ENCODE measurements around the gene ZFPL1. TPM values are rescaled to one million over a fixed set of nuclear protein-coding genes. Genes with fewer than 3 reads are reported as not detected.

ZFPL1 gene
- total and polyA plus RNA-seq, 4 donors, result 12.3 to 19.2 (median 16.3) TPM

- no peak for DNase-seq (ENCODE audit: low spot score)
- 88% methylated on average over 9 of the region's 9 CpGs for WGBS
- Histone ChIP-seq H3K9me3 (ENCODE audit: control insufficient read depth in 4 of 4, low read length in 3 of 4) (no peaks in the 10 kb centered on the region), H3K4me3 (ENCODE audit: low read depth in 1 of 3, low read length in 3 of 3) (no peak overlapping the region), H3K9ac (ENCODE audit: low read depth in 1 of 2, low read length in 2 of 2) (no peak overlapping the region), H3K27ac (ENCODE audit: low read depth in 1 of 2, low read length in 2 of 2) (no peak overlapping the region), H3K36me3 (ENCODE audit: control insufficient read depth in 4 of 4, insufficient read depth in 3 of 4, low read depth in 1 of 4, low read length in 3 of 4) (no peaks in the 10 kb centered on the region), H3K4me1 (ENCODE audit: control insufficient read depth in 4 of 4, insufficient read depth in 4 of 4, low read length in 3 of 4) (peaks cover 0 to 4% (median 1%) of the 10 kb centered on the region in 4 donors), H3K27me3 (ENCODE audit: control insufficient read depth in 4 of 4, insufficient read depth in 4 of 4, low read length in 3 of 4) (no peaks in the 10 kb centered on the region)
- TF ChIP-seq ZBTB33 (IDR thresholded peaks at IDR 0.05) (no peak), GABPA (IDR thresholded peaks at IDR 0.05 in 1 of 2, conservative IDR thresholded peaks at IDR 0.05 in 1 of 2) (no peak), MAX (IDR thresholded peaks at IDR 0.05) (no peak), HNF4G (IDR thresholded peaks at IDR 0.05) (no peak), REST (IDR thresholded peaks at IDR 0.05) (no peak), YY1 (IDR thresholded peaks at IDR 0.05) (no peak), FOXA2 (IDR thresholded peaks at IDR 0.05) (no peak), ATF3 (IDR thresholded peaks at IDR 0.05) (no peak), JUND (IDR thresholded peaks at IDR 0.05) (no peak), FOXA1 (IDR thresholded peaks at IDR 0.05) (no peak), TAF1 (conservative IDR thresholded peaks at IDR 0.05) (no peak), RAD21 (IDR thresholded peaks at IDR 0.05) (no peak), SP1 (IDR thresholded peaks at IDR 0.05) (no peak)
These were observed 32.6 kb upstream of the ZFPL1 start for GRCh38 chr11:65051398-65051858.

- DNase-seq (ENCODE audit: low spot score), result no peak
- Histone ChIP-seq H3K27ac (ENCODE audit: low read depth in 1 of 2, low read length in 2 of 2) (no peak overlapping the region), H3K4me1 (ENCODE audit: control insufficient read depth in 4 of 4, insufficient read depth in 4 of 4, low read length in 3 of 4) (peaks cover 0 to 4% (median 1%) of the 10 kb centered on the region in 4 donors), H3K9me3 (ENCODE audit: control insufficient read depth in 4 of 4, low read length in 3 of 4) (no peaks in the 10 kb centered on the region), H3K4me3 (ENCODE audit: low read depth in 1 of 3, low read length in 3 of 3) (no peak overlapping the region), H3K36me3 (ENCODE audit: control insufficient read depth in 4 of 4, insufficient read depth in 3 of 4, low read depth in 1 of 4, low read length in 3 of 4) (no peaks in the 10 kb centered on the region), H3K27me3 (ENCODE audit: control insufficient read depth in 4 of 4, insufficient read depth in 4 of 4, low read length in 3 of 4) (no peaks in the 10 kb centered on the region), H3K9ac (ENCODE audit: low read depth in 1 of 2, low read length in 2 of 2) (no peak overlapping the region)
- 64% methylated on average over 8 of the region's 8 CpGs for WGBS
- TF ChIP-seq RXRA (IDR thresholded peaks at IDR 0.05), result no peak
- TF ChIP-seq FOXA1 (IDR thresholded peaks at IDR 0.05), result no peak
- TF ChIP-seq SP1 (IDR thresholded peaks at IDR 0.05), result no peak
These were observed 30.1 kb upstream of the ZFPL1 start for GRCh38 chr11:65053827-65054508.
